Measurements from ENCODE around the gene CLCN5.

Gene CLCN5

DNA sequence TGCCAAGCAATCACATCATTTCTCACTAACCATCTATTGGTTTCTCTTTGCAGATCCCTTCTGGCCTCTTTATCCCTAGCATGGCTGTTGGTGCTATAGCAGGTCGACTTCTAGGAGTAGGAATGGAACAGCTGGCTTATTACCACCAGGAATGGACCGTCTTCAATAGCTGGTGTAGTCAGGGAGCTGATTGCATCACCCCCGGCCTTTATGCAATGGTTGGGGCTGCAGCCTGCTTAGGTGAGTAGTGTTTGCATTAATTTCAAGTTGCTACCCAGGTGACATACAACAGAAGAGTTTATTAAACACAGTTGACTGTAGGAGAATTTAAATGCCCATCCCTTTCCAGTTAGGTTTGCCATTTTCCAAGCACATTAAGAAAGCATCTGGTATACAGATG lies 166.2 kb downstream of the CLCN5 start:
- DNase-seq (ENCODE audit: low read depth) = no peak

- no peak for DNase-seq (ENCODE audit: low read depth)
Measured at GRCh38 chrX:50093625-50094024, 171.2 kb downstream of the CLCN5 start.

GRCh38 chrX:50097071-50097470 lies 174.7 kb downstream of the CLCN5 start:
- no peak for DNase-seq (ENCODE audit: low read depth)

DNA sequence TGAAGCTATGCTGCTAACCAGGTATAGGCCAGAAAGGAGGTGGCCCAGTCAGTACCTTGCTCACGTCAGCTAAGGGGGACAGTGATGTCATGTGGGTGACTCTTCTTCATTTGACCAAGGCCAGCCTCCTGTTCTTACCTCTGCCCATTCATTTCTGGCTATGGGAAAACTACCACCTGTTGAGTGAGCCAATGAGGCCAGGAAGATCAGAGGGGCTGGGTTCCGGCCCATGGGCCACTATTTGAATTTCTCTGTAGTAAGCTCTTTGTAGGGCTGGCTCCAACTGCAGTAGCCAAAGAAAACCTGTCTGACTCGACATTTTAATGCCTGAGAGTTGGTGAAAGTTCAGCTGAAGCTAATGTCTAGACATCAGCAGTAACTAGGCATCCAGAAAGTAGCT lies 175.8 kb downstream of the CLCN5 start:
- no peak for DNase-seq (ENCODE audit: low read depth)

GRCh38 chrX:50098749-50099148 lies 176.4 kb downstream of the CLCN5 start:
- DNase-seq (ENCODE audit: low read depth) = no peak

DNA sequence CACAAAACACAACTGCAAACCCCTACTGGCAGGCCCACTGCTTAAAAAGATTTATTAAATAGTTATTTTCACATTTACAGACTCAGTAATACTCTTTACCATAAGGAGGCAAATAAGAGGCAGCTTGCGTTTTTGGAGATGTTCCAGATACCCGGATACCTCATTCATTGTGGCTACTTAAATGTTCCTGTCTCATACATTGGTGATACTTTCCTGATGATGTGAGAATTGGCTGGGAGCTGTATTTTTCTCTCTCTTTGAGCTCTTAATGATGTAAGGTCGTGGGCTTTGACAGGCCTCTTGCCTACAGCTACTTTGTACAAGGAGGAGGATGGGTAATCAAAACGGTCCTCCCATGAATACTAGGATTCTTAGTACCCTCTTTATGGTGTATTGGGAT lies 176.9 kb downstream of the CLCN5 start:
- DNase-seq (ENCODE audit: low read depth) = no peak

- DNase-seq (ENCODE audit: low read depth) = no peak
Measured at GRCh38 chrX:50100188-50100587, 177.8 kb downstream of the CLCN5 start.

- no peak for DNase-seq (ENCODE audit: low read depth)
Measured at GRCh38 chrX:50103176-50103575, 180.8 kb downstream of the CLCN5 start.

- no peak for DNase-seq (ENCODE audit: low read depth)
Measured at GRCh38 chrX:50103866-50104566, 181.6 kb downstream of the CLCN5 start.

DNA sequence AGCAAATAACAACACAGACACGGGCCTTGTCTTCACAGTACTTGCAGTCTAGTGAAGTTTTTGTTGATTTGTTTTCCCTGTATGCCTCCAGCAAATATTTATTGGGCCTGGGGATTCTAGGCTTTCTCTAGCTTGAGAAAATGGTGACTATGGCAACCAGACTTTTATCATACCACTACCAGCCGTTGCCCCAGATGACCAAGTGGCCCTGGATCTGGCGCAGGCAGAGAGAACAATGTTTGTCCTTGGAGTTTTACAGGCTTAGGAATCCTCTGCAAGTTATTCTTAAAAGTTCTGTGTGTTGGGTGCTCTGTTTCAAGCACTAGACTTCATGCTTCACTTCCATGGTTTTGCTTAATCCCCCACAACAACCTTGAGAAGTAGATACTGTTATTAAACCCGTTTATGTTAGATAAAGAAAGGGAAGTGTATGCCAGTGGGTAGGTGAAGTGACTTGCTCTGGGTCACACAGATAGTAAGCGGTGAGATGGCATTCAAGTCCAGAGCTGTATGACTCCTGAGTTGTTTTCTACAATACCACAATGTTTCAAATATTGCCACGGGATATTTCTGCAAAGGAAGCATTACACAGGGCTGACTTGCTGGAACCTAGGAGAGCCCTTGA lies 183.8 kb downstream of the CLCN5 start:
- DNase-seq (ENCODE audit: low read depth) = no peak

- no peak for DNase-seq (ENCODE audit: low read depth)
Measured at GRCh38 chrX:50107470-50107869, 185.1 kb downstream of the CLCN5 start.

DNA sequence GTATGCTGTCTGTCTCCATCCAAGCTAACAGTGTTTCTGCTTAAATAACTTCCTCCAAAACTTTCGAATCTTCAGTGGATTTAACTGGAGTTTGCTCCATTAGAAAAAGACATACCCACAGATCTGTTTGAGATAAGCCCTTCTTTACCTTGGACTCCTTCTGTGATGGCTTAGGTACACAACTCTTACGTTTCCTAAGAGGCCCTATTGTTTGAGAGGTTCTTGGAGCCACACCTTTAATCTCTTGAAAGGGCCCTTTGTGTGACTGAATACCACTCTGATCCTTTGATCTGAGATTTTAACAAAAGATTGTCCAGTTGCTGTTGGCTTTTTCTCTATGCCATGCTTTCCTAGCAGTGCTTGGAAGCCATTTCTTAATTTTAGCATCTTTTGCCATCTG lies 185.9 kb downstream of the CLCN5 start:
- DNase-seq (ENCODE audit: low read depth) = no peak

- no peak for DNase-seq (ENCODE audit: low read depth)
Measured at GRCh38 chrX:50111742-50112141, 189.3 kb downstream of the CLCN5 start.

DNA sequence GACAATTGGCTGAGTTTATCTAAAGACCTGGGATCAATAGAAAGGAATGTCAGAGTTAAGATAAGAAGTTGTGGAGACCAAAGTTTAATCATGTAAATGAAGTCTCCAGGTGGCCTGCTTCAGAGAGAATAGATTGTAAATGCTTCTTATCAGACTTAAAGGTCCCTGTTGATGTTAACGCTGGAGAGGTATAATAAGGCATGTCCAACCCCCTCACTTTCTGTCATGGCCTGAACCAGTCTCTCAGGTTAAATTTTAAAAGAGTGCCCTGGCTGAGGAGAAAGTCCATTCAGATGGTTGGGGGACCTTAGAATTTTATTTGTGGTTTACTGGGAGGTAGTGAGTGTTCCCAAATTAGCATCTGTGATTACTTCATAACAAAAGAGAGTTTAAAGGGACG lies 191.7 kb downstream of the CLCN5 start:
- no peak for DNase-seq (ENCODE audit: low read depth)

- DNase-seq (ENCODE audit: low read depth) = no peak
Measured at GRCh38 chrX:50115973-50116372, 193.6 kb downstream of the CLCN5 start.

DNA sequence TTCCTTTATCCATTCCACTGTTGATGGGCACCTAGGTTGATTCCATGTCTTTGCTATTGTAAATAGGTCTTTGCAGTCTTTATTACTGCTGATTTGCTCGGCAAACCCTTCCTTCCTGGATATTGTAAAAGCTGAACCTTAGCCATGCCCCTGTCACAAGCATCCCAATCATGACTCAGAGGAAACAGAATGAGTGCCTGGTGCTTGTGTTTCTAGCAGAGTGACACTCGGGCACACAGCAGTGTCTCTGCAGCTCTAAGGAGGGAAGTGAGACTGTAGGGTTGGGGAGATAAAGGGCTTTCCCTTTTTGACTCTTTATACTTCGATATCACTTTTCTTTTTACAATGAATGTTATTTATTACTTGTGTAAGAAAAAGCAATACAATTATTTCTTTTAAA lies 195.1 kb downstream of the CLCN5 start:
- DNase-seq (ENCODE audit: low read depth) = no peak

- DNase-seq (ENCODE audit: low read depth) = no peak
Measured at GRCh38 chrX:50125480-50125879, 203.1 kb downstream of the CLCN5 start.

GRCh38 chrX:50147972-50148371 lies 225.6 kb downstream of the CLCN5 start:
- no peak for DNase-seq (ENCODE audit: low read depth)
